ENCODE measurements around the gene UBA3.

UBA3 gene

DNA sequence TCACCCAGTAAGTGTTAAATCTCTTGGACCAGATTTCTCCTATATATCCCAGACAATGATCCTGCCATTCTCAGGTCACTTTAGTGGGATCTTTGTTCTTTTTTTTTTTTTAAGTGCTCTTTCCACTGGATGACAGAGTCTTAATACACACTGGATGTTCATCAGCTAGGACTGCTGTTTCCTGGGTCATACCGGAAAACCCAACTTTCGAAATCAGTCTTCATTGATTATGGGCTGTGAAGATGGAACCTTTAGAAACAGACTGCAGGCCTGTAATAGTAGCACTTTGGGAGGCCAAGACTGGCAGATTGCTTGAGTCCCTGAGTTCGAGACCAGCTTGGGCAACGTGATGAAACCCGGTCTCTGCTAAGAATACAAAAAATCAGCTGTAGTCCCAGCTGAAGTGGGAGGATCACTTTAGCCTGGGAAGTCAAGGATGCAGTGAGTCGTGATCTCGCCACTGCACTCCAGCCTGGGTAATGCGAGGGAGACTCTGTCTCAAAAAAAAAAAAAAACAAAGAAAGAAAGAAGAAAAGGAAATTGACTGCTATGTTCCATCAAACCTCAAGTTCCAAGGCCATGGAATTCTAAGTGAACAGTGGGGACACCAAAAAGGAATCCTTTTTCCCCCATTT is 69.0 kb downstream of the UBA3 start:
- no peak for DNase-seq

DNA sequence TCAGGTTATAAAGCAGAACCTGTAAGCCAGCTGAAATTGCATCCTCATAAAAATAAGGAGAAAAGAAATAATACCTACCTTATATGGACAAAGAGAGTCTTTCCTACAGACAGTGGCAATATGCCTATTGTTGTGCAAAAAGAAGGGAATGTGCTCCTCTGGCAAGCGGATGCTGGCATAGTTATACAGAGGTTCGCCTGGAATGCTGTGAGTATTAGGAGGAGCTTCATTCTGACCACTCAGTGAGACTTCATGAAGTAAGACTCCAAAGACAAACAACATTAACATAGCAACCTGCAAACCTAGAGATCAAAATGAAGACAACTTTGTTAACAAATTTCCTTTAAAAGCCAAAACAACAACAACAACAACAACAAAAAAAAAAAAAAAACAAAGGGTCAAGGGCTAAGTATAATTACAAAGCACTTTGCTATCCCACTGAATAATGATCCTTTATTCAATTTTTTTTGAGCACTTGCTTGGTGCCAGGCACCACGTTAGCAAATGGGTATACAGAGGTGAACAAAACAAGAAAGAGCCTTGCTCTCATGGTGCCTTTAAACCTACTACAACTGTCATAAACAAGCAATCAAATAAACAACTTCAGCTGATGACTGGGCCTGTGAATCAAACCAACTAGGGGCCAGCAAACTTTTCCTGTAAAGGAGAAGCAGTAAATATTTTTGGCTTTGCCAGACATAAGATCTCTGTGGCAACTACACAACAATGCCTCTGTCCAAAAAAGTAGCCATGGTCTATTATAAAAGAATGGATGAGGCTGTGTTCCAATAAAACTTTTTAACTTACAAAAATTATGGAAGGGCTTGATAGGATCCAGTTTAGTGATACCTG is 70.4 kb downstream of the UBA3 start:
- DNase-seq, result no peak

DNA sequence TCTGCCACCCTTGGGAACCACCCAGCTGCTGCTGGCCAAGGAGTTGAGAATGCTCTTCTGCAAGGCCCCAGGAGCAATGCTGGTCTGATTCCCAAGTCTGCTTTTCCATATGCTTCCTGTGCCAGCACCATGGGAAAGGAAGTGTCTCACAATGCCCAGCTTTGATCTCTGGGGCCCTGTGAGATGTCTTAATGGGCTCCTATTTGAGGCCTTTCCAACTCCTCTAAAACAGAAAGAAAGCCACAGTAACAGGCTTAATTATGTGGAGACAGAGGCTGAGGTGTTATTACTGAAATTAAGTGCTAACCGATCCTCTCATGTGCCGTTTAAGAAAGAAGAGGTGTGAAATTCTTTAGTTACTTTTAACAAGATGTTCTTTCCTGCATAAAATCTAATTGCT is 71.2 kb downstream of the UBA3 start:
- DNase-seq, result no peak

DNA sequence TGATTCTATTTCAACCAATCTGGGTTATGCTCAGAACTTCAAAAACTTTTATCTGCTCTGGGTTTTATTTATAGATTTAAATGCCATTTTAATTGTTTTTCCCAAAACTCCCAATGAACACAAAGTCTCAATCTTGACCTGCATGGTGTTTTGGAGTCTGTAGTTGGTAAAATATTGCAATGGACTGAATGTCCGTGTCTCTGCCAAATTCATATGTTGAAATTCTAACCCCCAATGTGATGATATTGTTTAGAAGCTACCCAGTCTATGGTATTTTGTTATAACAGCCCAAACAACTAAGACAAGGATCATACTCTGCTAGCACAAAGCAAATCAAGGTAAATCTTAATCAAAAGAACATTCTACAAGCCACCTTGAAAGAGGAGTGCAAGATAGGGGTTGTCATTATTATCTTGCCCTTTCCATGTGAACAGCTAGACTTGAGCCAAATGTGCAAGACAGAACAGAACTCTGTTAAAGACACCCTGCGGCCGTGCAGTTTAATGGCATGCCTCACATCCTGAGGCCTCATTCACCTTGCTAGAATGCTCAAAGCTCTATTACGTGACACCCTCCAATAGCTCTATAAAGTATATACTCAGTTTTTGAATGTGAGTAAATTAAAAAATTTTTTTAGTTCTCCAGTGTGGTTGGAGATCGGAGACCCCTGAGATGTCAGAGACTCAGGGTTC is 74.2 kb downstream of the UBA3 start:
- no peak for DNase-seq

DNA sequence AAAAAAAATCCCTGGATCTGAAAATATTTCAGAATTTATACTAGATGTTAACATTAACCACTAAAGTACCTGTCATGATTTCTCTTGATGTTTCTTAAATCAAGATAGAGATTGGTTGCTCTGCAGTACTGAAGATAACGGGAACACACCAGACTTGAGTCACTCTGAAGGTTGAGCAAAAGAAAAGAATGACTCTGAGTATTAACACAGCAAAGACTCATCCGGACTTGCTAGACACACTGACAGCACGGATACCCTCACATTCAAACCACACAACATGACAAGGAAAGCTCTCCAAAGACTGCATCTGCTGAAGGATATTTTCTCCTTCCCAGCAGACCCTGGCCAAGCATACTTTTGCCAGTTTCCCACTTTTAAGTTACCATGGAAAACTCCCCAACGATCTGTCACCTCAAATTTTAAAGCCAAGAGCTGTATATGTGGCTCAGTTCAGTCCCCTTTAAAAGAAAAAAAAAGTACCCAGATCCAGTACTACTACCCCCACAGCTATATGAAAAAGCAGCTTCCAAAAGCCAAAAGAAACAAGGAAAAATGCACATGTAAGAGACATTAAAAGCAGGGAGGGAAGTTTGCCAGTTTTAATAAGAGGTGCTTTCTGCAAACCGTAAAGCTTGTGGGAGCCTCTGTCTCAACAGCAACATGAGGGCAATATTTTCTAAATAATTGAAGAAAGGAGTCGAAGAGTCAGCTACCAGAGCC is 74.9 kb downstream of the UBA3 start:
- no peak for DNase-seq
